ENCODE measurements around the gene TBCK.

The TBCK gene

GRCh38 chr4:106320235-106320634 is 4.2 kb upstream of the TBCK start:
- no peak for DNase-seq

- DNase-seq, result no peak
Observed at GRCh38 chr4:106318511-106318910, 2.5 kb upstream of the TBCK start.

GRCh38 chr4:106317815-106318214 is 1.8 kb upstream of the TBCK start:
- no peak for DNase-seq

GRCh38 chr4:106316773-106317409 is 882 bp upstream of the TBCK start:
- no peak for DNase-seq

DNA sequence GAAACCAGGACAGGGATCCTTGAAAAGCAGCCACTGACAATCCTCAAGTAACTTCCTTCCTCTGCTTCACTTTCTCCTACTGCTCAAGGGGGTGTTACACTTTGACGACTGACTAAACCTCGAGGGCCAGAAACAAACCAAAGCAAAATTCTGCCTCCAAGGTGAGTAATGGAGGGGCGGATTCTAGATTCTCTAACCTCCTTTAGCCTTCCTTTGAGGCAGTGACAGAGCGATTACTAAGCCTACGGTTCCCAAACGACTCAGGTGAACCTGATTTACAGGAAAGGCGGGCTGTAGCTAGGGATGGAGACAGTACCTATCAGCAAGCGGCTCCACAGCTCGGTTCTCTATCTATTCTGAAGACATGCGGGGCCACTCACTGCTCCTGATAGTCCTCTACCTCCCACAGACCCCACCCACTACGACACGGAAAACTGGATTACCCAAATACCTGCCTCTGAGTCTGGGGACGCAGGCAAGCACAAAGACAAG is 487 bp downstream of the TBCK start:
- DNase-seq, result no peak

- DNase-seq, result no peak
Observed at GRCh38 chr4:106314960-106315359, 1.0 kb downstream of the TBCK start.

GRCh38 chr4:106312997-106313522 is 2.9 kb downstream of the TBCK start:
- DNase-seq, result no peak

- no peak for DNase-seq
Observed at GRCh38 chr4:106312377-106312776, 3.6 kb downstream of the TBCK start.

- no peak for DNase-seq
Observed at GRCh38 chr4:106306561-106306960, 9.4 kb downstream of the TBCK start.

DNA sequence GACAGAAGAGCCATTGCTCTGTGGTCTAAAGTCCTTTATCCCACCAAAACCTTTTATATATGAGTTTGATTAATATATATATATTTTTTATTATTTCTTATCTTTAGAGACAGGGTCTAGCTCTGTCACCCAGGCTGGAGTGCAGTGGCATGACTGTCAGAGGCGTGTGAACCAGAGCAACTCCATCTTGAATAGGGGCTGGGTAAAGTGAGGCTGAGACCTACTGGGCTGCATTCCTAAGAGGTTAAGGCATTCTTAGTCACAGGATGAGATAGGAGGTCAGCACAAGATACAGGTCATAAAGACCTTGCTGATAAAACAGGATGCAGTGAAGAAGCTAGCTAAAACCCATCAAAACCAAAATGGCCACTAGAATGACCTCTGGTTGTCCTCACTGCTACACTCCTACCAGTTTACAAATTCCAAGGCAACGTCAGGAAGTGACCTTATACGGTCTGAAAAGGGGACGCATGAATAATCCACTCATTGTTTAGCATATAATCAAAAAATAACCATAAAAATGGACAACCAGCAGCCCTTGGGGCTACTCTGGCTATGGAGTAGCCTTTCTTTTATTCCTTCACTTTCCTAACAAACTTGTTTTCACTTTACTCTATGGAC is 10.5 kb downstream of the TBCK start:
- no peak for DNase-seq

GRCh38 chr4:106304632-106305031 is 11.4 kb downstream of the TBCK start:
- no peak for DNase-seq

DNA sequence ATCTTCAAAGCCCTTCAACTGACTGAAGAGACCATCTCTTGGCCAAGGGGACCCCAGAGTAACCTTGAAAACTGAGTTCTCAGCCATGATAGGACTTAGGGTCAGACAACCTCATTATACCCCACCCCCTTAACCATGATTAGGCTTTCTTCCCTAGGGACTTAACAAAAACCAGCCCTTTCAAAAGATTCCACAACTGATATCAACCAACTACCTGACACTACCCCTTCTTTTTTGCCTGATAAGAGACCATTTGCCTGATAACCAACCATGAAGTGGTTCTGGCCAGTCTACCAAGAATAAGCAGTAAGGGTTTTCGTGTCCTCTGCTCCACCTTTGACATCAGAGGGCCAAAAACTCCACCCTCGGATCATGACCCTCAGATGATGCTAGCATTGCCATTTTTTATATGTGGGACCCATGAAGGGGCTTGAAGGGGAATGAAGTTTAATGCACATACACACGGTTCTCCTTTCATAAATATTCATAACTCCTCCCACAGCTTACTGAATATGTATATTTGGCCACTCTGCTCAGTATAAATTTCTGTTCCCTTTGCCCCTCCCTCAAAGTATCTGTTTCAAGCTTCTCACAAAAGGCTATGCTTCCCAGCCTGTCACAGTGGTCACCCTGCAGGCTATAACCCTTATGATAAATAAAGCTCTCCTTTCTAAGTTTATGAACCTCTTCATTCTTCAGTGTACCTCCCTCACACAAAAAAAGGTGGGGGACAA is 12.3 kb downstream of the TBCK start:
- no peak for DNase-seq

DNA sequence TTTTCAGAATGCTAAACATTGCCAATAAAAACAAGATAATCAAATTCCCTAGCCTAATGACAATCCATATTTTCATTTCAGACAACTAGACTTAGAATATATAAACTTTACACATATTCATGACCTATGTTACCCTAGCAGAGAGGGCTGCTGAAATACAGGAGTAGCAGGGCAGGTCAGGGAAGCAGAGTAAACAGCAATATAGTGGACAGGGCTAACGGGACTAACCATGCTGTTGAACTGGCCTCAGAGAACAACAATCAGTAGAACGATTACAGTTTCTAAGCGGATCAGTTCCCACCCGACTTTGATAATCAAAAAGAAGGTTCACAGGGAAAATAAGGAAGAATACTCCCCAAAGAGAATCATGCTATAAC is 14.0 kb downstream of the TBCK start:
- no peak for DNase-seq

DNA sequence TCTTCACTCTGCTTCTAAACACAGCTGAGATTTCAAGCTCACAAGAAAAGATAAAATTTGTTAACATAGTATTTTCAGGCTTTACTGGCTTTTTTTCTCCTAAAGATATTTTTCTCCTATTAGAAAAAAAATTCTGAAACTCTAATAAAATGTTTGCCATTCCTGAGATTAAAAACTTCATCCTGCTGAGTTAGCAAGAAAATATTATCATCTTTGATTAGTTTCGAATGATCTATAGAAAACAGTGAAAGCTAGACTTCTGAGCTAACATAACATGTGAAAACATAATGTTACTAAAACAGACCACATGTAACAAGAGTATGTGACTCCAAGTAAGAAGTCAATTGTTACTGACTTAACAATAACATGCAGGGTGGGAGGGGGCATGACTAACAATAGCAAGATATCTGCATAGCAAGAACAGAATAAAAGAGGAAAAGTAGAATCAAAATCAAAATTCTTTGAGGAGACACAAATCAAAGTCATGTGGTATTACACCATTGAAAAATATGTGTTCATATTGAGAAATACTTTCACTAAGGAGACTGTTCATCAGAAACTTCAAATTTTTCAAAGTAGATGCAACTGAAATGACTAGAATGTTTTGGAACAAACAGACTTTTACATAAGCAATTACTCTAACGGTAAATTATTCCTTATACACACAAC is 14.5 kb downstream of the TBCK start:
- DNase-seq, result no peak

DNA sequence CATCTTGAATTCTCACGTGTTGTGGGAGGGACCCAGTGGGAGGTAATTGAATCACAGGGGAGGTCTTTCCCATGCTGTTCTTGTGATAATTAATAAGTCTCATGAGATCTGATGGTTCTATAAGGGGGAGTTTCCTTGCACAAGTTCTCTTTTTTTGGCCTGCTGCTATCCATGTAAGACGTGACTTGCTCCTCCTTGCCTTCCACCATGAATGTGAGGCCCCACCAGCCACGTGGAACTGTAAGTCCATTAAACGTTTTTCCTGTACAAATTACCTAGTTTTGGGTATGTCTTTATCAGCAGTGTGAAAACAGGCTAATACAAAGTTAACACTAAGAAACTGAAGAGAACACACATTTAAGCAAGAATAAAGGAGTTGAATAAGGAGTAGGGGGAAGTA is 16.0 kb downstream of the TBCK start:
- no peak for DNase-seq

DNA sequence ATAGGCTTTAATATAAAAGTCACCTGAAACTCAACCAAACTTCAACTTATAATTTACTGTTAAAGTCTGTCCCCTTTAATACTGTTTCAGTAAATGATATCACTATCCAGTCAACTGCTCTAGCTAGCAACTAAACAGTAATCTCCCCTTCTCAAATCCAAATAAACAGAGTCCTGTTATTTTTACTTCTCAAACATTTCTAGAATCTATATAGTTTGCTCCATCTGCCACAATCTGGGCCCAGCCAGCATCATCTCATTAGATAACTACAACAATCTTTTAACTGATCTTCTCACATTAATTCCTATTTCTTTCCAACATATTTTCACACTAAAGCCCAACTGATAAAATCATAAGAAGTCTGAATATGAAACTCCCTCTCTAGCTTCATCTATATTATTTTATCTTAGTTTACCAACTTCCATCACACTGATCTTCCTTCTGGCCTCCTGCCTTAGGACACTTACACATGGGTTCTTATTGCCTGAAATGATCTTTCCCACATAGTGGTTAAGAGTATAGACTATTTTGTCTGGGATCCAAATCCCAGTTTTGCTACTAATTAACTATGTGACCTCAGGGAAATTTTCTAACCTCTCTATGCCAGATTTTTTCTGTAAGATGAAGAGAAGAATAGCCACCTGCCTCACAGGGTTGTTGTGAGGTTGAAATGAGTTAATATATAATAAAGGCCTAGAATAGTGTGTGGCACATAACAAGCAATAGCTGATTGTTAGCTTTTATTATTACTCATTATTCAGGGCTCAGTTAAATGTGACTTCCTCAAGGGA is 18.6 kb downstream of the TBCK start:
- DNase-seq, result no peak

GRCh38 chr4:106294062-106294461 is 21.9 kb downstream of the TBCK start:
- DNase-seq, result no peak

DNA sequence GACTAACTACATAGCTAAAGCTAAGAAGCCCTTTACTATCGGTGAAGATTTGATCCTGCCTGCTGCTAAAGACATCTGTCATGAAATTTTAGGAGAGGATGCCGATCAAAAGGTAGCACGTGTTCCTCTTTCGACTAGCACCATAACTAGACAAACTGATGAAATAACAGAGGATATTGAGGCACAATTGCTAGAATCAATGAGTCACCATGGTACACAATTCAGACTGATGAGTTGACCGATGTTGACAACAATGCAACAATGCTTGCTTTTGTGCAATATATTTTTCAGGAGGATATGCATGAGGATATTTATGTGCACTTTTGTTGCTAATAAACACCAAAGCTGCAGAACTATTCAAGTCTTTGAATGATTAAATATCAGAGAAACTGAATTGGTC is 24.3 kb downstream of the TBCK start:
- no peak for DNase-seq

- DNase-seq, result no peak
Observed at GRCh38 chr4:106289737-106290136, 26.3 kb downstream of the TBCK start.

- no peak for DNase-seq
Observed at GRCh38 chr4:106287353-106287969, 28.5 kb downstream of the TBCK start.

GRCh38 chr4:106286611-106287010 is 29.4 kb downstream of the TBCK start:
- no peak for DNase-seq

GRCh38 chr4:106284227-106284626 is 31.8 kb downstream of the TBCK start:
- DNase-seq, result no peak
